HG03108 (cell line): Measurements from ENCODE around the gene FAM124A.

Source experiments
- ATAC-seq: cut with Tn5 transposase; IDR thresholded peaks from one replicate; pipeline ENCODE4 v1.9.1; 2021; ENCODE audit warnings: moderate library complexity; ENCODE audit not compliant: unreplicated experiment

Gene FAM124A

DNA sequence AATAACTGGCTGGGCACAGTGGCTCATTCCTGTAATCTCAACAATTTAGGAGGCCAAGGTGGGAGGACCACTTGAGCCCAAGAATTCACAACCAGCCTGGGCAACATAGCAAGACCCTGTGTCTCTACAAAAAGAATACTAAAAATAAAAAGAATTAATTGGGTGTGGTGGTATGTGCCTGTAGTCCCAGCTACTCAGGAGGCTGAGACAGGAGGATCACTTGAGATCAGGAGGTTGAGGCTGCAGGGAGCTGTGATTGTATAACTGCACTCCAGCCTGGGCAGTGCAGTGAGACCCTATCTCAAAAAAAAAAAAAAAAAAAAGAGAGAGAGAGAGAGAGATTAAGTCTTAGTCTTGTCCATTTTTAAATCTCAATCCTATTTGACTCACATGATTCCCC lies 81.7 kb downstream of the FAM124A start:
- no peak for ATAC-seq

DNA sequence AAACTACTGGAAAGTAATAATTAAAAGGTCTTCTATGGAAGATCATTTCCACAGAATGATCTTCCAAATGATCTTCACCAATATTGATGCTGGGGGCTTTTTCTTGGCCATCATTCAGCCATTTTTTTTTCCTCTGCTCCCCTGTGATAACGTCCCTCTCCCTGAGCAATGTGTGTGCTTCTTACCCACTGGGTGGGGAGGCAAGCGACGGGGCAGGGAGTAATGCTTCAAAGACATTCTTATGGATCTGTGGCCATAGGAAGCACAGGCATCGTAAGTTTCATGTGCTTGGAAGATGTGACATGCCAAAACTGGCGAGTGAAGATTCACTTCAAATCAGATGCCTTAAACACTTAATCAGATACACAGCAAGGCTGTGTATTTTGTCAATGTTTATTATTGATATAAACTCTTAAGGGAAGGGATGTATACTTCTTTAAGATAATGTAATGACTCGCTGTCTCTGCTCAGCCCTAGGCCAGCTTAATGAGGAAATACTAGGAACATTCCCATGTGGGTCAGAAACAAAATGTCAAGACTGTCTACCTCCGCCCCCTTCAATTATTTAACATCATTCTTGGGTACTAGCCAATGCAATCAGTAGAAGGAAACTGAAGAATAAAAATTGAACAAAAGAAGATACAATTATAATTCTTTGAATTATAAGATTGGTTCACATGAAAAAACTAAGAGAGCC lies 83.2 kb downstream of the FAM124A start:
- no peak for ATAC-seq

DNA sequence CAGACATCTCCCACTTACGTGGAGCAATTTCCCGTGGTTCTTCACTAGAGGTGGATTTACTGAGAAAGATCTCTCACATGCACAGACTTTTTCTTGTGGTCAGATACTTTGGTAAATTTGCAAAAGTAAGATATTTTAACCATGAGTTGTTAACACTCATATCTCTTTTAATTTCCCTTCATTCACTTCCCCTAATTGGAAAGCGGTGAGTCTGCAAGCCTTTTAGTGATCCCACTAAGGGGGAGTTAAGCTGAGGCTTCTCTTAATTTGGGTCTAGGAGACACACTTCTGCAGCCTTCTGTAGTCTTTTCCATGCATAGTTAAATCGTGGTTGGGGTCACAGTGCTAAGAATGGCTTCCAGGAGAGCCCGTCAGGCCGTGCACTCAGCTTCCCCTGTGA lies 86.6 kb downstream of the FAM124A start:
- no peak for ATAC-seq

DNA sequence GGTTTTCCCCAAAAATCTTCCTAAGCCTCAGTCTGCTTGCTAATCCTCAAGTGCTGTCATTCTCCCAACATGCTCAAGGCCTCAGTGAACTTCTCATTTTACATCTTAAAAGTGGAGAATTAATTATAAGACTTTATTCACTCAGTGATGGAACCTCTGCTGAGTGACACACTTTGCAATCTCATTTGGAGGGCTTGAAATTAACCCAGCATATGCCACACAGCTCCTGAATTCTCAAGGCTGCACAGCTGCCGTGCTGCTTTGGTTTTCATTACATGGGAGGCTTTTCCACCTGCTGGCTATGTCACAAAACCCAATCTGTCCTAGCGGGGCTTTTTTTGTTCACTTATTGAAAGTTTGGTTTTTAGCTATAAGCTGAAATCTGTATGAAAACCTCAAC lies 89.0 kb downstream of the FAM124A start:
- no peak for ATAC-seq

DNA sequence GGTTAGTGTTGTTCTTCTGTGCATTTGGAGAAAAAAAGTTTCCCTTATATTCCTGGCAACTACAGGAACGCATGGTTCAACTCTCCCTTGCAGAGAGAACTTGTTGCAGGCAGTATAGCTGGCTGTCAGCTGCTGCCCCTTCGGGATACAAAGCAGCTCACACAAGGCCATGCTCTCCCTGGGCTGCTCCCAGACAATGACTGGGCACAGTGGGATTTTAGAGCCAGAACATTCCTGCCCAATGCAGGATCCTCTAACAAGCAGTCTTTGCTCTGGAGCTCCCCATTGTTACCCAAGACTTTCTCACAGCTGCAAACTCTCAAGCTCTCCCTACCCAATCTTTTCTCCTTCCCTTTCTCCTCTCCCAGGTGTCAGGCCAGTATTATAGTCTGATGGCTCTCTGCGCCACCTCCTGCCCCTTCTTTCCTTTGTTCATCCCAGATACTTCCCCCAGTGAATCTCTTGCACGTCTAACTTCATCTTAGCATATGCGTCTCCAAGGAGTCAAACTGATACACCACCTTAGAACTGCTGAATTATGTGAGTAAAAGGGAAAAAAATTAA lies 89.8 kb downstream of the FAM124A start:
- no peak for ATAC-seq

DNA sequence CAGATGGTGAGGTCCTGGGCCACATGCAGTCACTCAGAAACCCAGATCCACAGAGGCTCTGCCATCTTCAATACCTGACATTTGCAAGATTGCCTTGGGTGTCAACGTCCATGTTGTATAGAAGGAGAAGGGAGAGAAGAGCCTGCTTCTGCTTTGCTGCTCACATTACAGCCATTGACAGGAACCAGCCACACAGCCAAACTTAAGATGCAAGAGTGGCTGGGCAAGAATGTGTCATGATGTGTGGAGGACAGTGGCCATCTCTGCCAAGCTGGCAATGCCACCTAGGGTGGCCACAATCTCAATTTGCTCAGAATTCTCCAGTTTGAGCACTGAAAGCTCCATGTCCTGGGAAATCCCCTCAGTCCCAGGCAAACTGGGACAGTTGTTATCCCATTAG lies 91.4 kb downstream of the FAM124A start:
- no peak for ATAC-seq

DNA sequence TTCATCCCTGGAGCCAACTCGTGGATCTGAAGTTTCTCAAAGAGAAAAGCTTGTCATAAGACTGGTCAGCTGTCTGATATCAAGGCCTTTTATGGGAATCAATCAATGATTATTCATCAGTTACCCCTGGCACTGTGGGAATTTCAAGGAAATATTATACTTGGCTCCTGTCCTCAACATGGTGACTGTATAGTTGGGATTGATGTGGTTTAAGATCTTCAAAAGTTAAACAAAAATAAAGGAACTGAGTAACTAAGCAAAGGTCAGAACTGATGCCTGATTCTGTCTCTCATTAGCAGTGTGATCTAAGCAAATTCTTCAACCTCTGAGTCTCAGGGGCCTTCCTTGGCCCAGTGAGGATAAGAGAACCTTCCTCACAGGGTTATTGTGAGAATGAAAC lies 95.1 kb downstream of the FAM124A start:
- ATAC-seq, result no peak

DNA sequence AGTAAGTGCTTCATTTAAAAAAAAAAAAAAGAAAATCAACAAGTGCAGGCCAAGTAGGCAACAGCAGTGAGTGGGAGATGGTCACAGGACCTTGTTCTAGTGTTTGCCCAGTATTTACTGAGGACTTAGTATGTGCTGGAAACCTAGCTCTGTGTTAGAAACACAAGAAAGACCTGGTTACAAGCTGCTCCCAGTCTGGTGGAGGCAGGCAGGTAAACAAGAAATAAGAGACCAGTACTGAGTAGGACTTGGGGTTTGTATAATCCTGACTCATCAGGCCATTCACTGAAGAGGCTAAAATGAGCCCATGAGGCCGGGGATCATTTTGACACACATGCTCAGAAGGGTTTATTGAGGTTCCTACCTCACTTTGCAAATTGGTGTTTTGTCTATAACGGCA lies 95.8 kb downstream of the FAM124A start:
- no peak for ATAC-seq

DNA sequence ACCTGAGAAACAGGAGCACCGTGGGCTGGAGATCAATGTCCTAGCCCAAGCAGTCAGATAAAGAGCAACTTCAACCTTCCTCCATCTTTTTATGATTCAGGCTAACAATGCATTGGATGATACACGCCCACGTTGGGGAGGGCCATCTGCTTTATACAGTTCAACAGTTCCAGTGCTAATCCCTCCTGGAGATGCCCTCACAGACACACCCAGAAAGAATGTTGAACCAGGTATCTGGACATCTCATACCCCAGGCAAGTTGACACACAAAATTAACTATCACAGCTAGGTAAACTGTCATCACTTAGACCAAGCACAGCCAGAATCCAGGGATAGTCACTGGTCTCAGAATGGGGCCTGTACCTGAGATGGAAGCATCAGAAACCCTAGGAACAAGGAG lies 96.7 kb downstream of the FAM124A start:
- no peak for ATAC-seq

DNA sequence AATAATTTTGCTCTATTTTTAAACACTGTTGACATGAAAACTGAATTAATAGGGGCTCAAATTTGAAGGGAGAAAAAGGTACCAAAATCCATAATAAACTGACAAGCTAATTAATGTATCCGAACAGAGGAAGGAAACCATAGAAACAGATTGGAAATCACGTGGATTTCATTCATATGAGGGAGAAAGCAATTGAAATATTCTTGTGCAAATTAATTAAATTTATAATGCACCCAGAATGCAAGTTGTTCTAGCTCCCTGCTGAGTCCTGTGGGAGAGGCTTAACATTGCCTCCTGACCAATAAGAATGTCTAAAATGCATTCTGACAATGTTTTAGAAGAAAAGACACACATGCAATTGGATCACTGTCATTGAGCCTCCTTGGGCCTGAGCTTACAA lies 99.6 kb downstream of the FAM124A start:
- no peak for ATAC-seq

DNA sequence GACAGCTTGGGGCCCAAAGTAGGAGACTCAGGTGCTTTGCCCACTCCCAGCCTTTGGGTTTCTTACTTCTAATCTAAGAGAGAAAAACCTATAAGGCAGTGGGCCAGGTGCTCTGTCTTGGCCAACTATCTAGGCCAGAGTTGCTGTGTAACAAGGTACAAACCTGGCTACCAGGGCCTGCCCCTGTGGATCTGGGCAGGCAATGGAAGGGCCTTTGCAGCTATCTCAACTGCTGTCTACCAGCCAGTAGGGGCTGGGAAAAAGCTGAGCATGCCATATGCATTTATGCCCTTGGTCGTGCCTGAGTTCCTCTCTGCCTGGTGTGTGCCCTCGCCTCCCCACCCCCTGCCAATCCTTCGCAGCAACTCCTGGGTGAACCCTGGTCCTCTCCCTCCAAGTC lies 100.6 kb downstream of the FAM124A start:
- no peak for ATAC-seq

DNA sequence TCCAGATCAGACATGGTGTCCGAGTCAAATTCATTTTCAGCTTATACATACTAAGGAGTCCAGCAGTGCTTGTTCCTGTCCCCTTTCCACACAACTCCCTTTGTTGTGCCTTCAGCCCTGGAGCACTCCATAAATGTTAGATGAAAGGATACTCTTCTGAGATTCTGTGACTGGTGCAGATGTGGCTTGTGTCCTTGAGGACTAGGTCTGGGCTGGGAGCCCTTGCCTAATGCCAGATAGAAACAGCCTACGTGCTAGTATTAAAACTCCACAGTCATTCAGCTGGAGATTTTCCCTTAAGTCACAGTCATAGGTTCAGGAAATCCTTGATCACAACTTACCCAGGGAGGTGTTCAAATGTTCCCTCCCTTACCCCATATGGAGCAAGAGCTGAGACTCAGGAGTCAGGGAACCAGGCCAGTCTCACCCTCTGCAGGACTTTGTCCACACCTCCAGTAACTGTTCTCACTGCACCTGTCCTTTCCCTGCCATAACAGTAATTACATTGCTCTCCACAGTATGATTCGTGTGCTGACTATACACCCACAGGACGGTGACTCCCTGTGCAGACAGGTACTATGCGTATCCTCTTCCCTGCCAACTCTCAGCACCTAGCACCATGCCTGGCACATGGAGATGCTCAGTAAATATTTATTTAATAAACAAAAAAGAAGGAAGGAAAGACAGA lies 101.8 kb downstream of the FAM124A start:
- ATAC-seq, result no peak

DNA sequence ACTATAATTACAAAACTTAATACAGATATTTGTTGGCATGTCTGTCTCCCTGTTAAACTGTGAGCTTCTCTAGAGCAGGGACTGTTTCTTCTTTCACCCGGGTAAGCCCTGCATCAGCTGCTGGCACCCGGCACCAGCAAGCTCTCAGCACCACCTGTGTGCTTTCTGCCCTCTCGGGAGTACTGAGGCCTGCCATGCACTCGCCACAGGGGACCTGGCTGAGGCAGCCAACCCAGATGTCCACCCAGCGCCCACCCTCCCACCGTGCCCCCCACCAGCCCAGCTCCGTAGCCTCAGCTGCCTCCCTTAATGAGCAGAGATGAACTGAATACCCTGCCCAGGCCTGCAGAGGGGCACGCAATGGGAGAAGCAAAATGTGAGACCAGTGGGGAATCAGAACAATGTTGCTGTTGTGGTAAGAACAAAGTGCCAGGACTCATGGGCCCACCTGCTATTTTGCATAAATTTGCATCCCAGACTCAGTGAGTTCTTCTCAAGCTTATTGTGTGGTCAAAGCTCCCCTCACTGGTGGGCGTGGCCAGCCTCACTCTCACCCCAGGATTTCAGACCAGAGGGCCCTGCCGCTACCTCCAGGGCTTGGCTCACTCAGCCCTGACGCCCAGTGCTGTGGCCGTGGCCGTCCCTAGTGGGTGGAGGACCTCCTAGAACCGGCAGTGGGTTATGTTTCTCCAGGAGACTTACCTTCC lies 102.7 kb downstream of the FAM124A start:
- ATAC-seq, result no peak

DNA sequence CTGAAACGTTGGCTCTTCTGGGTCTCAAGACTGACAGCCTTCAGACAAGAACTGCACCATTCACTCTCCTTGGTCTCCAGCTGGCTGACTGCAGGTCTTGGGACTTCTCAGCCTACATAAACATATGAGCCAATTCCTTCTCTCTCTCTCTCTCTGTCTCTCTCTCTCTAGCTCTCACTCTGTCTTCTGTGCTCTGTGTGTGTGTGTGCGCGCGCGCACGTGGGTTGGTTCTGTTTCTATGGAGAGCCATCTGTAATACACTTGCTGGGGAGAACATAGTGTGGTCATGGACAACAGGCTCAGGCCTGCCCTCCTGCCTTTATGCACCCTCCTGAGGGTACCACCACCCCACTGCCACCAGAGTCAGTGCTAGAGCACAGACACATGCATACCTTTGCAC lies 103.6 kb downstream of the FAM124A start:
- no peak for ATAC-seq

DNA sequence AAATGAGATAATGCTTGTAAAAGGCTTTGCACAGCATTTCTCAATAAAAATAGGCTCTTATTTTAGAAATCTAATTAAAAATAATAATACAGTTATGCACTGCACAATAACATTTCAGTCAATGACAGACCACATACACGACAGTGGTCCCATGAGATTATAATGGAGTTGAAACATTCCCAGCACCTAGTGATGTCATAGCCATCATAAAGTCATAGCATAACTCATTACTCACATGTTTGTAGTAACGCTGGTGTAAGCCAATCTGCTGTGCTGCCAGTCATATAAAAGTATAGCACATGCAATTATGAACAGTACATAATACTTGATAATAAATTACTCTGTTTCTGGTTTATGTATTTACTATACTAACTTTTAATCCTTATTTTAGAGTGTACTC lies 104.6 kb downstream of the FAM124A start:
- ATAC-seq, result no peak

DNA sequence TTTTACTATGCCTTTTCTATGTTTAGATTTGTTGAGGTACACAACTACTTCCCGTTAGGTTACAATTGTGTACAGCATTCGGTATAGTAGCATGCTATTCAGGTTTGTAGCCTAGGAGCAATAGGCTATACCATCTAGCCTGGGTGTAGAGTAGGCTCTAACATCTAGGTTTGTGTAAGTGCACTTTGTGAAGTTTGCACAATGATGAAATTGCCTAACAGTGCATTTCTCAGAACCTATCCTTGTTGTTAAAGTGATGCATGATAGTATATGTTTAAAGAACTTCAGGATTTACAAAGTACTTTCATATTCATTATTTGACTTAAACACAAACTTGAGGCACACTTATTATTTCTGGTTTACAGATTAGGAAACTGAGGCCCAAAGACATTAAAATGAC lies 105.8 kb downstream of the FAM124A start:
- no peak for ATAC-seq

DNA sequence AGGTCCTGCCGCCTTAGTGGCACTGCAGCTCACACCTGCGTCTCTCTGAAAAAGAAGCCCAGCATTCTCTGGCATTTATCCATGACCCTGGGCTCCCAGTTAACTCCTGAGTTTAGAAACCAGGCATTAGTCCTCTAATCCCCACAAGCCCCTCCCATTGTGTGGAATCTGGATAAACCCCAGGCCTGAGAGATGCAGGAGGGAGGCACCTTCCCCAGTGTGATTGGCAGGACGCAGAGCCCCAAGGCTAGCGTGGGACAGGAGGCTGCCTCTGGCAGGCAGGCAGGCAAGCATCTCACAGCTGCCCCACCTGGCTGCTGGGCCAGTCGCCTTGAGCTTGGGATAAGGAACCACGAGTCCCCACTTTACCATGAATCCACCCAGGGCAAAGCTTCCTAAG lies 106.3 kb downstream of the FAM124A start:
- no peak for ATAC-seq

DNA sequence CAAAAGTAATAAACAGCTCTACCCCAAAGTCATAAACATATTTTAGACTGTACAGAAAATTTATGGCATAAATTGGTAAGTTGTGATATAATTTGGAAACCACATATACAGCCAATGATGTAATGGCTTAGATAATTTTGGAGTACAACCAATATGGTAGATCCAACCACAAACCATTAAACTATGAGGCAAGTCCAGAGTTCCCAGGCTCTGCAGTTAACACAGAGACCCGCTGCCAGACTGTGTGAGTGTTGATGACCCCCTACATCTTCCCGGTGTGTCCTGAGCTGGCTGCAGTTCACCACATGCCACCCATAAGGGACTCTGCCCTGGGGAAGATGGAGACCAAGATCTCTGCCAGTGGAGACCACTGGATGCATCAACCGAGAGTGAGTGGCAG lies 107.4 kb downstream of the FAM124A start:
- ATAC-seq, result no peak

DNA sequence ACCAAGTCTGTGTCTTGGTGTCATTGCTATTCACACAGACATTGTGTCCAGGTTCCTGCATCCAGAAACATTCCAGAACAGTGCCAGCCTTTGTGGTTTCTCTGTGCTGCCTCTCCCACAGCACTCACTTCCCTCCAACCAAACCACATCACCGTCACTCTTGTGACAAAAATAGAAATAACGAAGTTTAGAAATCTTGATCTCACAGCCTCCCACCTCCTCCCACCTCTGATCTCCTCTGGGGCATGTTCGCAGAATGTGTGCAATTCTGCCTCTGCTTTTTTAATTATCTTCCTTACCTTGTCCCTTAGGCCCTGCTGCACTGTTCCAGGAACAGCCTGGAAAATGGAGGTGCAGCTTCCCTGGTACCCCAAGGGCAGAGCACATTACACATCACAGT lies 108.6 kb downstream of the FAM124A start:
- ATAC-seq, result no peak

DNA sequence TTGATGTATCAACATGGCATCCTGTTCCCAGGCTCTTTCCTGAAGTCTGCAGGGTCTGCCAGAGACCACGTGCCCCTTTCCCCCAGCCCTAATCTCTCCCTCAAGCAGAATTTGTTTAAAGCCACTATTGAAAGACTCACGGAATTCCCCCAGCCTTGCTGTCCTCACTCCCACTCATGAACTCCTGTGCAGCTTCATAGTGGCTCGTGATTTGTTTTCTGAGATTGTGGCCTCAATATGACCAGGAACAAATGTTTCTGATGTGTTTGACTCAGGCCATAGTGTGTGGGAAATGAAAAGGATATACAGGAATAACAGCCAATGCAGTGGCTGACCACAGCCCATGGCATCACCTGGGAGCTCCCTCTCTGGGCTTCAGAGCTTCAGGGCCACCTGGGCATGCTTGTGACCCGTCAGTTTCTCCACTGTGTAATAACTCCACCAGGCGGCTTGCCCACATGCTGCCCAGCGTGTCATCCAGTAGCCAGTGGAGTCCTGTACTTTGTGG lies 109.2 kb downstream of the FAM124A start:
- no peak for ATAC-seq

DNA sequence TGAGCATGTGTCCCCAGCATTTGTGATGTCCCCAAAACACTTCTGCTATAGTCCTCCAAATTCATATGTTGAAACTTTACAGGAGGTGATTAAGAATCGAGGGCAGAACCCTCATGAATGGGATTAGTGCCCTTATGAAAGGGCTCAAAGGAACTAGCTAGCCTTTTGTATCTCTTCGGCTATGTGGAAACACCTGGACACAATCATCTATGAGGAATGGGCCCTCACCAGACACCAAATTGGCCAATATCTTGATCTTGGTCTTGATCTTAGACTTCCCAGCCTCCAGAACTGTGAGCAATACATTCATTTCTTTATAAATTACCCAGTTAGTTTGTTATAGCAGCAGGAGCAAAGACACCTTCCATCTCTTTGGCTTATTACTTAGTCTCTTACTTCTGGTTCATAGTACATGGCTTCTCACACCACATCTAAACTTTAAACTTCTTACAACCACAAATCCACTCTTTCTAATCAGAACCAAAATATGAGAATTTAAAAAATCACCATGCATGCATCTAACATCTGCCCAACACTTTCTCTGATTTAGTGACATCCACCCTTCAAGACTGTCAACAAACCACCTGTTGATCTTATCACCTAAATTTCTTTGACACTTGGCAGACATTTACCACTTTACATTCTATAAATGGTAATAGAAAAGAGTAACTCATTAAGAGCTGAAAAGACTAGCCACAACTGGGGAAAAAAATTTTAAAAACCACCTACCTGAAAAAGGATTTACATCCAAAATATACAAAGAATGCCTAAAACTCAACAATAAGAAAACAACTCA lies 110.6 kb downstream of the FAM124A start:
- no peak for ATAC-seq
